ENCODE measurements around the gene RAD51B.

GRCh38 chr14:68283378-68284123 is 464.0 kb downstream of the RAD51B start:
- no peak for TF ChIP-seq EZH2 (IDR thresholded peaks at IDR 0.05)
- TF ChIP-seq POLR2AphosphoS5 (IDR thresholded peaks at IDR 0.05; ENCODE audit: borderline replicate concordance, low read depth, low read length) = no peak
- no peak for TF ChIP-seq FOXP2 (optimal IDR thresholded peaks at IDR 0.05; ENCODE audit: control extremely low read depth, extremely low read length, insufficient read depth)
